IPS-20b (cell line): ENCODE results near the gene ADAMTS18.

Experiments
- H3K27ac ChIP-seq: one replicate; pipeline ENCODE4 v1.5.1; 2013; ENCODE audit warnings: low read length
- H3K27me3 ChIP-seq: 2 replicates; pipeline ENCODE4 v1.6.1; 2013; ENCODE audit warnings: mild to moderate bottlenecking, low read length, inconsistent platforms; ENCODE audit not compliant: insufficient read depth
- H3K36me3 ChIP-seq: 2 replicates; pipeline ENCODE4 v1.6.1; 2013; ENCODE audit warnings: low read depth, mild to moderate bottlenecking, inconsistent platforms, low read length, moderate library complexity; ENCODE audit not compliant: insufficient read depth
- H3K4me1 ChIP-seq: 2 replicates; pipeline ENCODE4 v1.6.1; 2013; ENCODE audit warnings: mild to moderate bottlenecking, control low read depth, inconsistent platforms, low read length, moderate library complexity; ENCODE audit not compliant: insufficient read depth
- H3K4me3 ChIP-seq: 2 replicates; pipeline ENCODE4 v1.5.1; 2013; ENCODE audit warnings: mild to moderate bottlenecking, low read length, inconsistent platforms
- H3K9ac ChIP-seq: 2 replicates; pipeline ENCODE4 v1.6.1; 2013; ENCODE audit warnings: low read depth, mild to moderate bottlenecking, inconsistent platforms, low read length, moderate library complexity
- H3K9me3 ChIP-seq: 2 replicates; pipeline ENCODE4 v1.6.1; 2013; ENCODE audit warnings: mild to moderate bottlenecking, low read depth, low read length, inconsistent platforms; ENCODE audit not compliant: insufficient read depth

The ADAMTS18 gene

DNA sequence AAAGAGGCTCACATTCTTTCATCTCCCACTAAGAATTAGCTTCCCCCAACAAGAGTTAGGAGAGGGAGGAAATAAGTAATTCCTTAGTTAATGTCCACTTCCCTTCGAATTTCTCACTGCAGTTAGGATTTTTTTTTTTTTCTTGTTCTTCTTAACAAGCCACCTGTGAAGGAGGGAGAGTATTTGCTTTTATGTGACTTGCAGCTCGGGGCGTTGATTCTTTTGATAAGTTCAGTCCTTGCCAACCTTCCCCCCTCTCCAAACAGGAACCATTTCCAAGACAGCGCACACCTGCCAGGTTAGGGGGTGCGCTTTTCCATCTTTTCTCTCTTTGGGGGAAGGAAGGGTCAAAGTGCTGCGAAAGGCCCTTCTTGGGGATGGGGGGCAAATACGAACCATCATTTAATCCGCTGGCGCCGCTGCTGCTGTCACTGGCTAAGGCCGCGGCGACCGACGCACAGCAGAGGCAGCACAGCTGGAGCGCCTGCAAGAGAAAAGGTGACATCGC is 758 bp downstream of the ADAMTS18 start:
- Histone ChIP-seq H3K4me1 (peaks cover 7% of the 10 kb centered on the region; the same call in 1 of the 2 replicates), H3K36me3 (no peaks in the 10 kb centered on the region), H3K9me3 (no peaks in the 10 kb centered on the region), H3K9ac (no peak overlapping the region), H3K27me3 (peaks cover 74% of the 10 kb centered on the region), H3K4me3 (peak overlapping the region; percentile 65), H3K27ac (no peak overlapping the region)

GRCh38 chr16:77433146-77433545 is 1.7 kb downstream of the ADAMTS18 start:
- peaks cover 74% of the 10 kb centered on the region for H3K27me3 ChIP-seq
- H3K9me3 ChIP-seq: no peaks in the 10 kb centered on the region
- H3K27ac ChIP-seq: no peak overlapping the region

GRCh38 chr16:77432264-77432663 is 2.6 kb downstream of the ADAMTS18 start:
- Histone ChIP-seq H3K36me3 (no peaks in the 10 kb centered on the region), H3K9ac (no peak overlapping the region), H3K27me3 (peaks cover 70% of the 10 kb centered on the region), H3K4me3 (no peak overlapping the region), H3K9me3 (no peaks in the 10 kb centered on the region), H3K4me1 (no peaks in the 10 kb centered on the region), H3K27ac (no peak overlapping the region)

More at GRCh38 chr16:77433146-77433545, 1.7 kb downstream of the ADAMTS18 start:
- Histone ChIP-seq H3K4me3 (no peak overlapping the region), H3K9ac (no peak overlapping the region), H3K4me1 (no peaks in the 10 kb centered on the region), H3K36me3 (no peaks in the 10 kb centered on the region)

GRCh38 chr16:77430787-77431585 is 3.8 kb downstream of the ADAMTS18 start:
- Histone ChIP-seq H3K9me3 (no peaks in the 10 kb centered on the region), H3K9ac (no peak overlapping the region), H3K4me1 (no peaks in the 10 kb centered on the region), H3K36me3 (no peaks in the 10 kb centered on the region), H3K4me3 (no peak overlapping the region), H3K27ac (no peak overlapping the region), H3K27me3 (peaks cover 57% of the 10 kb centered on the region)

DNA sequence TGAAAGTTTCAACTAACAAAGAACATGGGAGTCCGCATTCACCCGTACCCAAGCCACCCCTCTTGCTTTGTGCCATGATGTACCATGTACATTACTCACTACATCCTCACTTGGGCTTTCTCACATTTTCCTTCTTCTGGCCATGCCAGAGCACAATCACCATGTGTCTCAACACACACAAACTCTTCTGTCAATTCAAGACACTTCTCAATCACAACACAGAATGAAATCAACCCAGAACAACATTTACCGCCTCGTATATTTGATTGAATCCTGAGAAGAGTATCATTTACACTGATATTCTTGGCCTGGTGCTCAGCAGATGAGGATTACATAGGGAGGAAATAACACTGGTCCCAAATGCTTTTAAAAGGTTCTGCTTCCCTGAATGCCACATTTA is 4.5 kb downstream of the ADAMTS18 start:
- H3K36me3 ChIP-seq: no peaks in the 10 kb centered on the region
- no peaks in the 10 kb centered on the region for H3K4me1 ChIP-seq
- no peak overlapping the region for H3K4me3 ChIP-seq
- peaks cover 51% of the 10 kb centered on the region for H3K27me3 ChIP-seq
- no peak overlapping the region for H3K9ac ChIP-seq
- no peaks in the 10 kb centered on the region for H3K9me3 ChIP-seq
- H3K27ac ChIP-seq: no peak overlapping the region

GRCh38 chr16:77424871-77425604 is 9.8 kb downstream of the ADAMTS18 start:
- no peak overlapping the region for H3K4me3 ChIP-seq
- no peaks in the 10 kb centered on the region for H3K9me3 ChIP-seq
- no peak overlapping the region for H3K9ac ChIP-seq
- H3K4me1 ChIP-seq: no peaks in the 10 kb centered on the region
- H3K27me3 ChIP-seq: no peaks in the 10 kb centered on the region
- H3K36me3 ChIP-seq: no peaks in the 10 kb centered on the region
- no peak overlapping the region for H3K27ac ChIP-seq

- Histone ChIP-seq H3K4me3 (no peak overlapping the region), H3K4me1 (no peaks in the 10 kb centered on the region), H3K36me3 (no peaks in the 10 kb centered on the region), H3K27me3 (no peaks in the 10 kb centered on the region), H3K9me3 (no peaks in the 10 kb centered on the region), H3K9ac (no peak overlapping the region), H3K27ac (no peak overlapping the region)
These were observed 12.5 kb downstream of the ADAMTS18 start for GRCh38 chr16:77422196-77422784.

- Histone ChIP-seq H3K4me1 (no peaks in the 10 kb centered on the region), H3K9me3 (no peaks in the 10 kb centered on the region), H3K9ac (no peak overlapping the region), H3K27ac (no peak overlapping the region), H3K27me3 (no peaks in the 10 kb centered on the region), H3K36me3 (no peaks in the 10 kb centered on the region), H3K4me3 (no peak overlapping the region)
These were observed 17.8 kb downstream of the ADAMTS18 start for GRCh38 chr16:77416939-77417480.

- Histone ChIP-seq H3K9ac (no peak overlapping the region), H3K27ac (no peak overlapping the region), H3K4me3 (no peak overlapping the region), H3K4me1 (no peaks in the 10 kb centered on the region), H3K9me3 (no peaks in the 10 kb centered on the region), H3K36me3 (no peaks in the 10 kb centered on the region), H3K27me3 (no peaks in the 10 kb centered on the region)
These were observed 20.0 kb downstream of the ADAMTS18 start for GRCh38 chr16:77414752-77415231.

- Histone ChIP-seq H3K27me3 (no peaks in the 10 kb centered on the region), H3K27ac (no peak overlapping the region), H3K9me3 (peaks cover 6% of the 10 kb centered on the region; the same call in 1 of the 2 replicates), H3K9ac (no peak overlapping the region), H3K4me1 (no peaks in the 10 kb centered on the region), H3K4me3 (no peak overlapping the region), H3K36me3 (no peaks in the 10 kb centered on the region)
These were observed 24.4 kb downstream of the ADAMTS18 start for GRCh38 chr16:77410449-77410848.

- Histone ChIP-seq H3K36me3 (no peaks in the 10 kb centered on the region), H3K27me3 (no peaks in the 10 kb centered on the region), H3K27ac (no peak overlapping the region), H3K9ac (no peak overlapping the region), H3K4me1 (no peaks in the 10 kb centered on the region), H3K4me3 (no peak overlapping the region), H3K9me3 (peaks cover 6% of the 10 kb centered on the region; the same call in 1 of the 2 replicates)
These were observed 25.5 kb downstream of the ADAMTS18 start for GRCh38 chr16:77409311-77409710.
